Stimulated activated CD8-positive, alpha-beta memory T cell treated with anti-CD3 and anti-CD28 coated beads, Interleukin-15, amount 100 ng/mL, for 1 hour (primary cell): ENCODE data around the gene TENM3.

Source experiments
- DNase-seq: peaks from one replicate; pipeline ENCODE4 v3.0.0-alpha.2; 2020; ENCODE audit warnings: low read depth

TENM3 gene

DNA sequence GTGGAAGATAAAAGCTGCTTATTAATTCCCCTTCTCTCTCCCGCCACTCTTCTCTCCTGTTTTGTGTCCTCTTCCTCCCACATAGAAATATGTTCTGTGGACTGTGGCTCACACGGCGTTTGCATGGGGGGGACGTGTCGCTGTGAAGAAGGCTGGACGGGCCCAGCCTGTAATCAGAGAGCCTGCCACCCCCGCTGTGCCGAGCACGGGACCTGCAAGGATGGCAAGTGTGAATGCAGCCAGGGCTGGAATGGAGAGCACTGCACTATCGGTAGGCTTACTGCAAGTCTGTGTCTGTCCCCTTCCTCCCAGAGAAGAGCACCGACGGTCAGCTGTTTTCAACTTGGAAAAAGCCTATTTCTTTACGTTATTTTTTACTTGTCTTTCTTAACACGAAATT is 444.9 kb downstream of the TENM3 start:
- DNase-seq = no peak

GRCh38 chr4:182694551-182694950 is 451.3 kb downstream of the TENM3 start:
- no peak for DNase-seq

- no peak for DNase-seq
These were observed 451.8 kb downstream of the TENM3 start for GRCh38 chr4:182695009-182695408.

- no peak for DNase-seq
These were observed 452.6 kb downstream of the TENM3 start for GRCh38 chr4:182695842-182696241.

DNA sequence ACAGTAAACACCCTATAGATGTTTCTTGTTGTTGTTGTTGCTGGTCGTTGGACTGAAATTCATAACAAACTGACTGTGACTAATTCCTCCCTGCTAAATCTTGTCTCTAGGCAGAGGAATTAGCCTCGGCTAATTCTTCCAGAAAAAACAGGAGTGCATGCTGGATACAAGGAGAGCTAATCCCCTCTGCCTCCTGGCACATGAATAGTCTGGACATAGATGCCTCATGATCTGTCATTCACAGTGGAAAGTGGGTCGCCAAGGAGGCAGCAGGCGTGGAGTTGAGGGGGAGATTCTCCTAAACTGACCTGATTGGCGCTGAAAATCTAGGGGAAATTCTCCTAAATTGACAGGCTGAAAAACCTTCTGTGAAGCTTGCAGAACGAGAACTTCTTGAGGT is 453.9 kb downstream of the TENM3 start:
- DNase-seq = no peak

DNA sequence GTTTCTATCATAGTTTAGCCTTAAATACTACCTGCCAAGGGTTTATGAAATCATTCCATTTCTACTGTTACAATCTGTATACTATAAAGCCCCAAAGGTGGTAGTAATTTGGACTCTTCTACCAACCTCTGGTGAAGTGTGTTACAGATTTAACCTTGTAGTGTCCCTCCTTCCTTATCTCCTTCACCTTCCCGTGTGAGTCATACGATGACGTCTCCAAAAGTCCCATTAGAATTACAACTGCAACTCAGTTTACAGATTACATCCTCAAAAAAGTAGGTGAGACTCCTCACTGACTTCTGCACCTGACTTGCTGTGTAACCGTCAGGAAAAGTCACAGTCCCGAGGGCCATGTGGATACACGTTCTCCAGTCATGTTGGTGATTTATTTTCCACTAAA is 455.0 kb downstream of the TENM3 start:
- DNase-seq = no peak

- DNase-seq = no peak
These were observed 456.0 kb downstream of the TENM3 start for GRCh38 chr4:182699201-182699600.

GRCh38 chr4:182699795-182700194 is 456.6 kb downstream of the TENM3 start:
- no peak for DNase-seq

DNA sequence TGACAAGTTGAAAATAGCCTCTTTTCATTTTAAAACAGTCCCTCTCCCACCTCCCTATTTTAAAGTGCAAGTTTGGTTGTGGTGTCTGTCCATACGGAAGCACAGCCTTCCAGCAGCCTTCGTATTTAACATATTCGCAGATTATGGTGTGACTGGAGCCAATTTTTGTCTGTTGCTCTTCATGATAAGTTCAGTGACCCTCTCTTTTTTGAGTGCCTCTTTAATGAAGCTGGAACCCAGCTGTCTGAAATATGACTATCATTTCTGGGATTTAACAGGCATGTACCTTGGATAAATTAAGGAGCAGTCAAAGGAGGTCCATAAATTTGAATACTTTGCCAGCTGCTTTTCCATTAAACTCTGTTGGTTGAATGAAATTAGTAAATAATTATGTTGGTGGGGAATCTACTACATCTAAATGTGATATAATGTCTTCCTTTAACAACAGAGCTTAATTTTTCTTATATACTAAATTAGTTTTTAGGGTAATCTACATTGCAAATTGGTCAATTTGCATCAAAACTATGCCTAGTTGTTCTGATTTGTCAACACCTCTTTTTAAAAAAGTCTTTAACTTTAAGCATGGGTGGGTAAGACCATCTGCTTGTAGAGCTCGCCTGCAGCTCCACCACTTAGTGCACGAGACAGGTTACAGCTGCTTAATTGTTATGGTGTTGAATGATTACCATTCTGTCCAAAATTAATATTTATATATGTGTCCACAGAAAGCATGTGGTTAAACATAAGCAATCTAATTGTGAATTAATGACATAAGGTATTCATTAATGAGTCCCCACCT is 457.4 kb downstream of the TENM3 start:
- no peak for DNase-seq

- no peak for DNase-seq
These were observed 460.9 kb downstream of the TENM3 start for GRCh38 chr4:182704077-182704476.

GRCh38 chr4:182704948-182705347 is 461.7 kb downstream of the TENM3 start:
- DNase-seq = no peak

- no peak for DNase-seq
These were observed 462.2 kb downstream of the TENM3 start for GRCh38 chr4:182705389-182705788.

- no peak for DNase-seq
These were observed 468.0 kb downstream of the TENM3 start for GRCh38 chr4:182711211-182711610.

DNA sequence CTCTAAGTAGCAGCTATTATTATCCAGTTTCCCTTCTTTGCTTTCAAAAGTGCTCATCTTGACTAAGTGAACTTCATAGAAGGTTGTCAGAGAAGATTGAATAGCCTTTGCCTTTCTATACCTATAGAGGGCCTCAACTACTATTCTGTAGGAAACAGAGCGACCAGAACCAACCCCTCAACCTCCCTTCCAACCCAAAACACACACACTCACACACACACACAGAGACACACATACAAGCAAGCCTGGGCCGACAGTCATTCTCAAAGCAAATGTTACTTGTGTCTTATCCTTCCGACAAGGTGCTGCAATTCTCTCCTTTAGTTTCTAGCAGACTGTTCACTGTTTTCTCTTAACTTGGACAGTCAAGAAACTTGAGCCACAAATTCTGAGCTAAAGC is 472.3 kb downstream of the TENM3 start:
- DNase-seq = no peak

- no peak for DNase-seq
These were observed 473.0 kb downstream of the TENM3 start for GRCh38 chr4:182716192-182716591.

- DNase-seq = no peak
These were observed 474.8 kb downstream of the TENM3 start for GRCh38 chr4:182717788-182718583.

GRCh38 chr4:182724414-182724813 is 481.2 kb downstream of the TENM3 start:
- no peak for DNase-seq

DNA sequence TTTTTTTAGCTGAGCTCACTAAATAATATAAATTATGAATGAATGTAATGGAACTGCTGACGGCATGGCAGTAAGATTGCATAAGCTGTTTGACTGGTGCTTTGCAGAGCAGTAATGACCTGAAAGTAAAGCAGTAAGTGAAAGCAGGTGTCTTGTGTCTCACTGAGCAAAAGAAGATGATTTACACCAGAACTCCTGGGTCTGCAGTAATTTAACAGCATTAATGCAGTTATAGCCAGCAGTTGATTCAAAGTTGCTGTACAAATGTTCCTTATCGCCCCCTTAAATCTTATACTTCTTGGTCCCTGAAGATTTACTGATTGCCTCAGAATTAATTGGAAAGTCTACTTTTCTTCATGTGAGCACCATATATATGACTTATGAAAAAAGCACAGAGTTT is 486.3 kb downstream of the TENM3 start:
- no peak for DNase-seq

GRCh38 chr4:182730791-182731190 is 487.6 kb downstream of the TENM3 start:
- no peak for DNase-seq

GRCh38 chr4:182736207-182736606 is 493.0 kb downstream of the TENM3 start:
- no peak for DNase-seq

GRCh38 chr4:182738283-182739047 is 495.3 kb downstream of the TENM3 start:
- no peak for DNase-seq

DNA sequence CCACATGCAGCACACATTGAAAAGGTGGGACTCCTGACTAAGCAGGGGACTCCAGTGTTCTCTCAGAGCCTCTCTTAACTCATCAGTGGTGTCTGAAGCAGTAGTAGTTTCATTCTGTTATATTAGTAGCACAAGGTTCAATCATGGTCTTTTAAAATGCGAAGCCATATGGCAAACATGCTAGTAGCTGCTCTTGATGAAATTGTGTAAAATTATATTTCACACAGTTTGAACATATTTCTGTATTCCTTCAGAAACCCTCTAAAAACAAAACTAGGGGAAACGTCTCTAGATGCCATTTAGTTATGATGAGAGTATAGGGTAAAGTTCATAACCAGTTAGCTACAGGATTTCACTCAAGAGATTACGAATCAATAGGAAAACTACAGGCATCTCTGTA is 497.1 kb downstream of the TENM3 start:
- DNase-seq = no peak

DNA sequence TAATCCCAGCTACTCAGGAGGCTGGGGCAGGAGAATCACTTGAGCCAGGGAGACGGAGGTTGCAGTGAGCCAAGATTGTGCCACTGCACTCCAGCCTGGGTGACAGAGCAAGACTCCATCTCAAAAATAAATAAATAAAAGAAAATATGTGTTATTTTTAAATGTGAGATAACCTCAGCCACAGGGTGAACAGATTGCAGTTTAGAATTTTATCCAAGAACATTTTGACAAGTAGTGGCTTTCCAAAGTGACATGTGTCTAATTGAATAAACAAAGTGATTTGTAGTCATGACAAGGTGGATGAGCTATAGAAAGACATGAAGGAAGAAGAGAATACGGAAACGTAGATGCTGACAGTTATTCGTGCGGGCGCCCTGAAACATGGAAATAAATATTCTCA is 497.9 kb downstream of the TENM3 start:
- DNase-seq = no peak
